ENCODE results near the gene MIA. TPM values are rescaled to one million over a fixed set of nuclear protein-coding genes. Genes with fewer than 3 reads are reported as not detected.
"Not testable (repeated sequence)": the region's sequence is repeated elsewhere in the genome, so short reads cannot be mapped to it uniquely, and the experiment has no call there.

The MIA gene
- total RNA-seq, result not detected in 2 replicates
- 0.42 TPM for polyA plus RNA-seq (2012)

DNA sequence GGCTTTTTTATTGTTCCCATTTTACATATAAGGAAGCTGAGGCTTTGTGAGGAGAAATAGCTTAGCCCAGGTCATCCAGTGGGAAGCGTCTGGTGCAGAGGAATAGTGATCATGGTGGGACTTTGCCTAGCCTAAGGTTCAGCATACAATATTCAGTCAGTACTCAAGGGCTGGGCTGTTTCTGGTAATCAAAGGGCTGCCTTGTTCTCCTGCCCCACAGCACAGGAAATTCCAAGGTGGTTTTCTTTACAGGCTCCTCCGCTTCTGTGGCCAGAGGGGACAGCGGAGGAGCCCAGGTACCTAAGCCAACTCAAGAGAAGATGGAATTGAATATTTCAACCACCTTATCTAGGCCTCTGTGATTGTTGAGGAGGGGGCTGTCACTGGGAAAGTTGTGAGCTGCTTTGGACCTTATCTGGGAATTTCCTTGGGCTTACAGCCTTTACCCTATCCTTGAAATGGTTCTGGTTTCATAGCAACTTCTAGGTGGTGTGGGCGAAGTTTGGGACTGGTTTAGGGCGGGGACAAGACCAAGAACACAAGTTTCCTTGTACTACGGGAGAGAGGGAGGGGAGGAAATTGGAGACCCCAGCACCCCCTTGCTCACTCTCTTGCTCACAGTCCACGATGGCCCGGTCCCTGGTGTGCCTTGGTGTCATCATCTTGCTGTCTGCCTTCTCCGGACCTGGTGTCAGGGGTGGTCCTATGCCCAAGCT lies at the start of gene MIA:
MIA (plus strand) TSS at position 606 of the 716 bp plus-strand sequence; CDS start at position 628, 22 bp downstream.
- no peak for DNase-seq (ENCODE audit: low read depth)

DNA sequence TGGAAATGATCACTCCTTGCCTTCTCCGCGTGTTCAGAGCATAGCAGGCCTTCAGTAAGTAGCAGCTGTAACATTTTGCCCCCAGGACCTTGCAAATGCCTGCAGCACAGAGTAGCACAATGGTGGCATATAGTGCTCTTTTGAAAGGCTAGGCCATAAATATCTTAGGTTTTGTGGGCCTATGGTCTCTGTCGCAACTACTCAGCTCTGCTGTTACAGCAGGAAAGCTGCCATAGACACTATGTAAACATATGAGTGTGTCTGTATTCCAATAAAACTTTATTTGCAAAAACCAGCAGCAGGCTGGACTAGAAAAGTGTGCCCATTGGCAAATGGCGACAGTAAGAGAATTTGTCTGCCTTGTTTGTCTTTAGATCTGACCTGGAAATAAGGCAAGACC lies 49.0 kb upstream of the MIA start:
- no peak for DNase-seq (ENCODE audit: low read depth)

DNA sequence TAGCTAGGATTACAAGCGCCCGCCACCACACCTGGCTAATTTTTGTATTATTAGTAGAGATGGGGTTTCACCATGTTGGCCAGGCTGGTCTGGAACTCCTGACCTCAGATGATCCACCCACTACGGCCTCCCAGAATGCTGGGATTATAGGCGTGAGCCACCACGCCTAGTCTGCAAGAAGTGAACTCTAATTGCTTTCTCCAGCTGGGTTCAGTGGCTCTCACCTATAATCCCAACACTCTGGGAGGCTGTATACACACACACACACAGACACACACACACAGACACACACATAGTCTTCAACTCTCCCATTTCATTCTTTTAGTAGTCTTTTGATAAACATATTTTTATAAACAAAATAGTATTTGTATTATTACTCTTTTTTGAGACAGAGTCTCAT lies 45.3 kb upstream of the MIA start:
- DNase-seq (ENCODE audit: low read depth), result not testable (repeated sequence)

DNA sequence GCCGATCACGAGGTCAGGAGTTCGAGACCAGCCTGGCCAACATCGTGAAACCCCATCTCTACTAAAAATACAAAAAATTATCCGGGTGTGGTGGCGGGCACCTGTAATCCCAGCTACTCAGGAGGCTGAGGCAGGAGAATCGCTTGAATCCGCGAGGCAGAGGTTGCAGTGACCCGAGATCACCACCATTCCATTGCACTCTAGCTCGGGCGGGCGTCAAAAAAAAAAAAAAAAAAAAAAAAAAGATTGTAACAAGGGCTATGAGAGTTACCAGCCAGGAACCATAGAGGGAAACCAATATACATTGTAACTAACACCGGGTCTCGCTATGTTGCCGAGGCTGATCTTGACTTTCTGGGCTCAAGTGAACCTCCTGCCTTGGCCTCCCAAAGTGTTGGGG lies 43.0 kb upstream of the MIA start:
- not testable (repeated sequence) for DNase-seq (ENCODE audit: low read depth)

DNA sequence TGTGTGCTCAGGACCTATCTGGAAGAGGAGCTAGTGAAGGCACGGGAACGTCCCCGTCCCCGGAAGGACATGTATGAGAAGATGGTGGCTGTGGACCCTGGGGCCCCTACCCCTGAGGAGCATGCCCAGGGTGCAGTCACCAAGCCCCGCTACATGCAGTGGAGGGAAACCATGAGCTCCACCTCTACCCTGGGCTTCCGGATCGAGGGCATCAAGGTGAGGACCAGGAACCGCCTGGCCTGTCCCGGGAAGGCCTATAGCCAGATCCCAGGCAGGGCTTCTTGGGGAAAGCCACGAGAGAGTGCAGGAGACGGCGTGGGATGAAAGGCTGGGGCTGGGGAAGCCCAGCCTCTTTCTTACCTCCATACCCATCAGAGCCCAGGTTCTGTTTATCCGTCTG lies 42.2 kb upstream of the MIA start:
- DNase-seq (ENCODE audit: low read depth), result no peak

DNA sequence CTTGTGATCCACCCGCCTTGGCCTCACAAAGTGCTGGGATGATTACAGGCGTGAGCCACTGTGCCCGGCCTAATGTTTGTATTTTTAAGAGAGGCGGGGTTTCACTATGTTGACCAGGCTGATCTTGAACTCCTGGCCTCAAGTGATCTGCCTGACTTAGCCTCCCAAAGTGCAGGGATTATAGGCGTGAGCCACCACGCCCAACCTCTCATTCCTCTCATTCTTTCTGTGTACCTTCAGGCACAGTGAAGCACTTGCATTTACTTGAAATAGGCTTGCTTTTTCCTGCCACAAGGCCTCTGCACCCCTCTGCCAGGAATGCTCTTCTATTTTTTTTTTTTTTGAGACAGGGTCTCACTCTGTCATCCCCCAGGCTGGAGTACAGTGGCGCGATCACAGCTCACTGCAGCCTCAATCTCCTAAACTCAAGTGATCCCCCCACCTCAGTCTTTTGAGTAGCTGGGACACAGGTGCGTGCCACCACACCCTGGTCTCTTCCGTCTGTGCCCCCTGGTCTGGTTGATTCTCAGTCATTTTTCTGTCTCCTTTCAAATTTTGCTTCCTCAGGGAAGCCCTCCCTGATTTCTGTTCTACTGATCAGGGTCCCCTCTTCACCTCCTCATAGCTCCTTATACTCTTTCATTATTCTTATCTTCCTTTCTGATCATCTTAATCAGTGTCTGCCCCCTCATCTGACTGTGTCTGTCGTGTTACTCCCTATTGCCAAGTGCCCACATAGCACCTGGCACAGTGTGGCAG lies 40.1 kb upstream of the MIA start:
- no peak for DNase-seq (ENCODE audit: low read depth)

DNA sequence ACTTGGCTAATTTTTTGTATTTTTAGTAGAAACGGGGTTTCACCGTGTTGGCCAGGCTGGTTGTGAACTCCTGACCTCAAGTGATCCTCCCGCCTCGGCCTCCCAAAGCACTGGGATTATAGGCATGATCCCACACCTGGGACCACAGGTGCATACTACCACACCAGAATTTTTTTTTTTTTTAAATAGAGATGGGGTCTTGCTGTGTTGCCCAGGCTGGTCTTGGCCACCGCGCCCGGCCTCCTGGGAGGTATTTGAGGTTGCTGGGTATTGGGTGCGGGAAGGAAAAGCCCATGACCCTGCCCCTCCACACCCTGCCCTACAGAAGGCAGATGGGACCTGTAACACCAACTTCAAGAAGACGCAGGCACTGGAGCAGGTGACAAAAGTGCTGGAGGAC lies 38.7 kb upstream of the MIA start:
- DNase-seq (ENCODE audit: low read depth), result no peak

DNA sequence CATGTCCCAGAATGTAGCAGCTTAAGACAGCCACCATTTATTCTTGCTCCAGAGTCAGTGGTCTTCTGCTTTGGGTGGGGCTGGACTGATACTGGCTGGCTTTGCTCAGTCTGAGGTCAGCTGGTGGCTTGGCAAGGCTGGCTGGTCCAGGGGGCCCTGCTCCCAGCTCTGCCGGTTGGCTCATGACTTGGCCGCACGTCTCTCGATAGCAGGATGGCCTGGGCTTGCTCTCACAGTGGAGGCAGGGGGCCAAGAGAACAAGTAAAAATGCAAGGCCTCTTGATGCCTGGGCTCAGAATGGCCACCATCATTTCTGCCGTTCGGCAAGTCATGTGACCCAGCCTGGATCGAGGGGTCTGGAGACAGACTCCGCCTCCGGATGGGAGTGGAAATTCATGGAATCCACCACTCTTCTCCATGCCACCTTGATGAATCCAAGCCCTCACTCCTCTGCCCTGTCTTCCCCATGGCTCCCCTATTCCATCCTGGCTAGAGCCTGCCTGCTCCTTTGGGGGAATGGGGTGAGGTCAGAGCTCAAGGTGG lies 38.1 kb upstream of the MIA start:
- no peak for DNase-seq (ENCODE audit: low read depth)

DNA sequence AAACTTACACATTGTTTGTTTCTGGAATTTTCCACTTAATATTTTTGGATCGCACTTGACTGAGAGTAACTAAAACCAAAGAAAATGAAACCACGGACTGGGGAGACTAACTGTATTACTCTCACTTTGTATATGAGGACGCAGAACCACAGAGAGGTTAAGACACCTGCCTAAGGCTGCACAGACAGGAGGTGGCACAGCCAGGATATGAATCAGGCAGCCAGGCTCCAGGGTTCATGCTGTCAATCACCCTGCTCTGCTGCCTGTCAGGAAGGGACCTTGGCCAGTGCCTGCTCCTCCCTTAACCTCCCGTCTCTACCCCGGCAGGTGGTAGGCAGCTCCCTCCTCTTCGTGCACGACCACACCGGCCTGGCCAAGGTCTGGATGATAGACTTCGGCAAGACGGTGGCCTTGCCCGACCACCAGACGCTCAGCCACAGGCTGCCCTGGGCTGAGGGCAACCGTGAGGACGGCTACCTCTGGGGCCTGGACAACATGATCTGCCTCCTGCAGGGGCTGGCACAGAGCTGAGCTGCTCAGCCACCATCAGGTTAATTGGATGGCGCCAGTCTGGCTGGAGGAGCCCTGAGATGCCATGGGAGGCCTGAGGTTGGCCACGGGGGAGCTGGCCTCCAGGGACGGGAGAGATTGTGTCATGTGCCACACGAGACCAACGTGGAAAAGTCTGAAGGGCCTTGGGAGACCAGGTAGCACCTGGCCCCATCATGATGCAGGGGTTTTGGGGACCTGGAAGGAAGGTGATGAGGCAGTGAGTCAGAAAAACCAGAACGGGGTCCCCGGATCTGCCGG lies 36.1 kb upstream of the MIA start:
- no peak for DNase-seq (ENCODE audit: low read depth)

DNA sequence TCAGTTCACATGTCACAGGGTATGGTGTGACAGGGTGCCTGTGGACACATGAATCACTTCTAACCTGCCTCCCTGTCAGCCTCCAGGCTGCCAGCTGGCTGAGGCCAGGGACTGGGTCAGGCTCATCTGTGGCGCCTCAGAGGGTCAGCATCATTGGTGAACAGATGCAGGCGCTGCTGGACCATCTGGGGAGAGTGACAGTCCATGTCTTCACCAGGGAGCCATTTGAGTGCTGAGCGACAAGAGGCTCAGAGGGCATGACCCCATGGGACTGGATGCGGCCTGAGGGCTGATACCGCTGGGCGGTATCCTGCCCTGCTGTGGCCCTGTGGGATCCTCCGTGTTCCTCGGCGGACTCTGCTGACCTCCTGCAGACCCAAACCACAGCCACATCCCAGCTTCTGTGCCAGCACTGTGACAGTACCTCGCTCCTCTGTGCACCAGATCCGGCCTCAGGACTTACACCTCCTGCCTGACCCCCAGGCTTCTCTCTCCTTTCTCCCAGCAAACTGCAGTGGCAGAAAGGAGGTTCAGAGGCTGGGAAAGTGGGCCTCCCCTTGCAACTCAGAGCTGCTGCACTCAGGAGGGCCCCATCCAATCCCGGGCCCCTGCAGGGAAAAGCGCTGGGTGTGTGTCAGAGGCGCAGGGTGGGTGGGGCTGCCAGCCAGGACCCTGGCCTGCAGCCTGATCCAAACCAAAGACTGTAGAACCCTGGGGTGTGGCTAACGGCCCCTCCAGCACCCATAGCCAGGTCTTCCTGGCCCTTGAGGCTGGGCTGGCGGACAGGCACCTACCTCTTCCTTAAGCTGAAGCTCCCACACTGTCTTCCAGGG lies 35.2 kb upstream of the MIA start:
- DNase-seq (ENCODE audit: low read depth), result no peak

DNA sequence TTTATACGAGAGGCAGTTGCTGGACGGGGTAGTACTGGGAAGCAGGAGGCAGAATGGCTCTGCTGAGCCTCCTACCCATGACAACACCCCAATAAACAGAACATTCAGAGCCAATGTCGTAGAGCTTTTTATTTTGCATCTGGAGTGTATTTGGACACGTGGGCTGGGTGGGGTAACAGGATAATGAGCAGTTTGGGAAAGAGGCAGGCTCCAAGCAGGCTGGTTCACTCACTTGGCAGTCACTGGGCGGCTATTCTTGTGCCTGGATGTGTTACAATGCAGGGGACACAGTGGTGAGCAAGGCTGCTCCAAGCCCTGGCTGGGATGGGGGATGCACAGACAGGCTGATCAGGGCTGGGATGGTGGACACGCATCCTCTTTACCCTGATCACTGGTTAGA lies 34.6 kb upstream of the MIA start:
- no peak for DNase-seq (ENCODE audit: low read depth)

DNA sequence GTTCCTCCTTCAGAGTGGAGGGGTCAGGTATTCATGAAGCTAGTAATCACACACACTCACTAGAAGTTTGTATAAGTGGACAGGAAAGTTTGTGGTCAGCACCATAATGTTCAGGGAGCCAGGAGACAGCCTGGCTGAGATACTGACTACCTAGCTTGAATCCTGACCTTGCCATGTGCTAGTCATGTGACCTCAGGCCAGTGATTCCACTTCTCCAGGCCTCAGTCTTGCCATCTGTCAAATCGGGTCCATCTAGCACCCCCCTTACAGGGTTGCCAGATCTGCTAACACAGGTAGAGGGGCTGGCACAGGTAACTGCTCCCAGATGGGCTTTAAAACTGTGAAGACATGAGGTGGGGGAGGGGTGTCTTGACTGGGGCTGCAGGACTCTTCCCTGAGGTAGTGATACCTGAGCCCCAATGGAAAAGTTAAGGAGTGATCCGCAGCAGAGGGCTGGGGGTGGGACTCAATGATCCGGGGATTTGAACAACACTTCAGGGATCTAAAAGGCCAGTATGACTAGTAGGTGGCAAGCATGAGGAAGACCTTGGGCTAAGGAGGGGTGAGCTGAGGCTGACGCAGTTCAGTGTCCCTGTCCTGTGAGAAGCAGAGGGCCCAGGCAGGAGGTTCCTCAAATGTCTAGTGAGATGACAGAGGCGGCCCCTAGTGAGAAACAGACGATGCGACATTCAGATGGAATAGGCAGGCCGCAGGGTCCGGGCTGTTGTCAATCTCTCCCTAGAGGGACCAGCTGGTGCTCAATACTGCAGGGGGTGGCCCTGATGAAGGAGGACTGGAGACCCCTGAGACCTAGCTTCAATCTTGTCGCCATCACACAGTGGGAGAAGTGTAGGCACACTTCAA lies 33.6 kb upstream of the MIA start:
- no peak for DNase-seq (ENCODE audit: low read depth)

DNA sequence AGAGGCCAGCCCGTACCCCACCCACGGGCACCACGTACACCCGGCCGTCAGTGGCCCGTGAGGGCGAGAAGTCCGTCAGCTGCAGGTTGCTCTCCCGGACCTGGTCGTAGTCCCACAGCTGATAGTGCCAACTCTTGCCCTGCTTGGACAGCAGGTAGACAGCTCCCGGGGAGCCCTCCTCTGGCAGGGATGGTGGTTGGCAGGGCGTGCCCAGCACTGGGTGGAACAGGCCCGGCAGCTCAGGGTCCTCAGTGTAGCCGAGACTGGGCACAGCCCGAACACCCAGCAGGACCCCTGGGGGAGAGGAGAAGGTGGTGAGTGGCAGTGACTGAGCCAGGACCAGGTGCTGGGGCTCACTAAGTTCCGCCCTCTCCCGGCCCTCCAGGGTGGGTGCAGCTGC lies 32.8 kb upstream of the MIA start:
- DNase-seq (ENCODE audit: low read depth), result no peak

DNA sequence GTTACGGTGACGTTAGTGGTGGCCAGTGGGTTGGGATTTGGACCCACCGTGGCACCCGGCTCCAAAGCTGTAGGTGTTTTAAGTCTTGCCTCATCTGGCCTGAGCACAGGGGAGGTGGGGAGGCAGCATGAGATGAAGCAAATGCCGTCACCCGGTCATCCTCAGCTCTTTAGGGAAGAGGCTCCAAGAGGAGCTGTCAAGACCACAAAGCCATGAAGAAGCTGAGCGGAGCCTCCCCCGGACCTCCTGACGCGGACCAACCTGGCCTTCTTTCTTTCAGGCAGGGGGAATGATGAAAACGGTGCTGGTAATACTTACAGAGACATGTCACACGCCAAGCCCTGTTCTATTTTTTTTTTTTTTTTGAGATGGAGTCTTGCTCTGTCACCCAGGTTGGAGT lies 32.4 kb upstream of the MIA start:
- DNase-seq (ENCODE audit: low read depth), result no peak

DNA sequence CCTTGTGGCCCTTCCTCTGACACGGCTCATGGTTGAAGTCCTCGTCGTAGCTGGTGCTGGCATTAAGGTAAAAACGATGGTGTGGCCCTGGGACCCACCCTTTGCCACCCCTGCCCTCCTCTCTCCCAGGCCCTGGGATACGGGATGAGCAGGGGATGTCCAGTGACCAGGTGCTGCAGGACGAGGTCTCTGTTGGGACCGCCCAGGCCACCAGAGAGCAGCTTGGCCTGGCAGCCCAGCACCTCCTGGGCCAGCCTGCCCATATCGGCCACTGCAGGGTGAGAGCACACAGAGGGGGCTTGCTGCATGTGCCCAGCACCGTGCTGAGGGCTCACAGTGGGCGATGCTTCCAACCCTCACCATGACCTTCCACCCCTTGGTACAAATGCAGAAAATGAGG lies 31.4 kb upstream of the MIA start:
- DNase-seq (ENCODE audit: low read depth), result no peak

DNA sequence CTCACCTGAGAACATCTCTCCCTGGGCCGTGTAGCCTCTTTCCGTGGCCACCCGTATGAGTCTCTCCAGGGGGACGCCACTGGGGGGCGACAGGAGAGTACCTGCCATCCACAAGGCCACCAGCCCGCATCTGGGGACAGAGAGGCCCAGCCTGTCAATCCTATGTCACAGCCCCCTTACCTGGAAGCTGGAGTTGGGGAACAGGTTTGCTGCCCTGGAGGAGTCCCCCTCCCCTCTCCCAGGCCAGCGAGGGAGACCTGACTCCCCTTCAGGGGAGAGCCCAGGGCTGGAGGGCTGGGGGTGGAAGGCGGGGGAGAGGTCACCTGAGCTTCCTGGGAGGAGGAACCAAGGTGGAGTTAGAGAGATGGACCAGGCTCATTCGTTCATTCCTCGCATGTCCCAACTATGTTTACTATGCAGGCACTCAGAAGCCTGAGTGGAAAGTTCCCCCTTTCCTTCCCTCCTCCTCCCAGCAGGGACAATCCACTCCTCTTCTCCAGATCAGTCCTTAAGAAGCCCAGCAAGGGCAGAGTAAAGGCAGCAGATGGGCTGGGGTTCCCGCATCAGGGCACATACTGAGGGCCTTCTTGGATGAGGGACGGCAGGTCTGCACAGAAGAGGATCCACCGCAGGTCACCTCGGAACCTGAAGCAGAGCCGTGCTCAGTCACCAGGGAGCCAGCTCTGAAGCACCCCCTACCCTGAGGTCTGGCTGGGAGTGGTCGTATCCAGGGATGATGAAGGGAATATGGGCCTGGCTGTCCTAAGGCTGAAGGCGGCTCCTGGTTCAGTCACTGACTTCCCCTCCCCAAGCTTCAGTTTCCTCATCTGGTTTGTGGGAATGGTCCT lies 30.5 kb upstream of the MIA start:
- DNase-seq (ENCODE audit: low read depth), result no peak

DNA sequence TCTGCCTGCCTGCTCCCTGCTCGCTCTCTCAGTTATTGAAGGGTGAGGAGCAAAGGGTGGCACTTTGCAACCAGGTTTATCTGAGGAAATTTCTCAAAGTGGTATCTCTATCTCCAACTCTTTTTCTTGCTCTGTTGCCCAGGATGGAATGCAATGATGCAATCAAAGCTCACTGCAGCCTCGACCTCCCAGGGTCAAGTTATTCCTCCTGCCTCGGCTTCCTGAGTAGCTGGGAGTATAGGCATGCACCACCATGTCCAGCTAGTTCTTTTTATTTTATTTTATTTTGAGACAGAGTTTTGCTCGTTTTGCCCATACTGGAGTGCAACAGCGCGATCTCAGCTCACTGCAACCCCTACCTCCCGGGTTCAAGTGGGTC lies 29.9 kb upstream of the MIA start:
- DNase-seq (ENCODE audit: low read depth), result no peak

DNA sequence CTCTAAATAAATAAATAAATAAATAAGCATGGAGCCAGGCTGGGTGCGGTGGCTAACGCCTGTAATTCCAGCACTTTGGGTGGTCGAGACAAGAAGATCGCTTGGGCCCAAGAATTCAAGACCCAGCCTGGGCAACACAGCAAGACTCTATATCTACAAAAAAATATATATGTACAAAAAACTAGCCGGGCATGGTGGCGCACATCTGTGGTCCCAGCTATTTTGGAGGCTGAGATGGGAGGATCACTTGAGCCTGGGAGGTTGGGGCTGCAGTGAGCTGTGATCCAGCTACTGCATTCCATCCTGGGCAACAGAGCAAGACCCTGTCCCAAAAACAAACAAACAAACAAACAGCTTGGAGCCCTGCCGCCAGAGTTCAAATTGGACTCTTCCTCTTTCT lies 27.8 kb upstream of the MIA start:
- DNase-seq (ENCODE audit: low read depth), result no peak

All from myocyte (in vitro differentiated cells).